ENCODE data around the gene RBCK1.

Gene RBCK1

DNA sequence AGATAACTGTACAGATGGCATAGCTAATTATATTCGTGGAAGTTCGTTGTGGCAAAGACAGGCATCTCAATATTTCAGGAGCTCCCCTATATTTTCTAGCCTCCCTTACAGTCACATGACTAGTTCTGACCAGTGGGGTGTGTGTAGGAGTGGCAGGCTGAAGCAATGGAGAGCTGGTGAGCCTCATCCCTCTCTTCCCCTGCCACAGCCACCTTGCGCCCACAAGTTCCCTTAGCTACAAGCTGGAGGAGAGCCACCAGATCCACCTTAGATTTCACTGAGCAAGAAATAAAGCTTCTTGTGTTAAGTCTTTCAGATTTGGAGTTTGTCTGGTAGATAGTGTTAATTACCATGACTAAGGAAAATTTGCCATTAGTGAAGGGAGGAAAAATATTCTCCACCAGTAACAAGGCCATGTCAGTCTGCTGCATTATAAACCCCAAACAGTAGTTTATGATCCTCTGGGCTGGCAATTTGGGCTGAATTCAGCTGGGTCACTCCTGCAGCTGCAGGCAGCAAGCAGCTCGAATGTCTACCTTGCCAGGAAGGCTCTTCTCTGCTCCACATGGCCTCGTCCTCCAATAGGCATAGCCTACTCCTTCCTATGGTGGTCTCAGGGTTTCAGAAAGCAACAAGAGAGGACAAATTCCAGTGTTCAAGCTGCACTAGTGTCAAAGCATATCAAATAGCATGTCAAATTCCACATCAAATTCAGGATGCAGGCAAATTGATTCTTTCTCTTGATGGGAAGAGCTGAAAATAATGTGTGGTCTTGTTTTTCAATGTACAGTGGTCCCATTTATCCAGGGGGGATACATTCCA lies 7.4 kb upstream of the RBCK1 start:
- no peak for DNase-seq

DNA sequence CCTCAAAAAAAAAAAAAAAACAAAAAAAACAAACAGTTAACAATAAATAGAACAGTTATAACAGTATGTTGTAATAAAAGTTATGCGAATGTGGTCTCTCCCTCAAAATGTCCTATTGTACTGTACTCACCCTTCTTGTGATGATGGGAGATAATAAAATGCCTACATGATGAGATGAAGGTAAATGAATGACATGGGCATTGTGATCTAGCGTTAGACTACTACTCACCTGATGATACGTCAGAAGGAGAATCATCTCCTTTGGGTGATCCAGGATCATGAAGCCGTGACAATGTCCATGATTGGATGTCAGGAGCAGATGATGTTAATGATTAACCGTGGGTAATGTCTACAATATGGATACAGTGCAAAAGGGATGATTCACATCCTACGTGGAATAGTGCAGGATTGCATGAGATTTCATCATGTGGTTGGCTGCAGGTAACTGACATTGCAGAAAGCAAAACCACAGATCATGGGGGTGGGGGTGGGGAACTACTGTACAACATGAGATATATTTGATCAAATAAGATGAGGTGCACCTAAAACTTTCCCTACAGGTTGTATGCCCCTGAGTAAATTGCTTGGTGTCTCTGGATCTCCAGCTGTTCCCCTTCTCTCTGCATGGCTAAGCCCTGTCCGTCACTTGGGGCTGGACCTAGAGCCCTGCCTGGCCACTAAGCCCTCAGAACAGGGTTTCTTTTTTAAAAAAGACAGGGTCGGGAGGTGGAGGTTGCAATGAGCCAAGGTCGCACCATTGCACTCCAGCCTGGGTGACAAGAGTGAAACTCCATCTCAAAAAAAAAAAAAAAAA lies 6.2 kb upstream of the RBCK1 start:
- no peak for DNase-seq

DNA sequence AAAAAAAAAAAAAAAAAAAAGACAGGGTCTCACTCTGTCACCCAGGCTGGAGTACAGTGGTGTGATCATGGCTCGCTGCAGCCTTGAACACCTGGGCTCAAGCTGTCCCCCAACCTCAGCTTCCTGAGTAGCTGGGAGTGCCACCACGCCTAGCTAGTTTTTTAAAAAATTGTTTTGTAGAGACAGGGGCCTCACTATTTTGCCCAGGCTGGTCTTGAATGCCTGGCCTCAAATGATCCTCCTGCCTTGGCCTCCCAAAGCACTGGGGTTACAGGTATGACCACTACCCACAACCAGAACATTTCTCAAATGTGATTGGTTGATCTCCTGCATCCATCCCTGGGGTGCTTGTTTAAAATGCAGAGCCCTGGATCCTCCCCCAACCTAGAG lies 5.6 kb upstream of the RBCK1 start:
- DNase-seq: no peak

DNA sequence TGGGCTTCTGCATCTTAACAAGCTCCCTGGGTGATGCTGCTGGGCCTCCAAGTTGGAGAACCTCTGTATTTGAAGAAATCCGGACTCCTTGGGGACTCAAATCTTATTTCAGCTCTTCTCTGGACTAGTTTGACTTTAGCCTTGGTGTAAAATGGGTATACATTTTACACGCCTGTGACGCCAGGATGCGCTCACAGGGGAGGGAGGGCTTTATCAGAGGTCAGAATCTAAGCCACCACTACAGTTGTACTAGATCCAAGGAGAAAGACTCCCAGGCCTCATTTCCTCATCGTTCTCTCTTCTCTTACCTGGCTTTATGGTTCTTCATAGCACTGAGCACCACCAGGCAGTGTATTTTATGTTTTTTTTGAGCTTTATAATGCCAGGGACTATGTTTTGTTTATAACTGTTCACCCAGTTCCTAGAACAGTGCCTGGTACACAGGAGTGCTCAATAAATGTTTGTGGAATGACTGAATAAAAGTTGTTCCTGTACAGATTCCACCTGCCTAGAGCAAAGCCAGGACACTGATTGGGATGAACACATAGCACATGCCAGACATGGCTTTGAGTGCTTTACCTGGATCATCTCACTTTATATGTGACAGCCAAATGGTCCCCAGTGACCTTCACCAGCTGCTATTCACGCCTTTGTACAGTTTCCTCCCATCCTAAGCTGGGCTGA lies 5.1 kb upstream of the RBCK1 start:
- DNase-seq: no peak

GRCh38 chr20:403582-403957 lies 4.5 kb upstream of the RBCK1 start:
- DNase-seq: no peak

GRCh38 chr20:404088-404487 lies 4.0 kb upstream of the RBCK1 start:
- no peak for DNase-seq

- DNase-seq: no peak
Observed at GRCh38 chr20:406200-407132, 1.6 kb upstream of the RBCK1 start.

GRCh38 chr20:407133-407952 lies 756 bp upstream of the RBCK1 start:
- DNase-seq: peak; percentile 57

DNA sequence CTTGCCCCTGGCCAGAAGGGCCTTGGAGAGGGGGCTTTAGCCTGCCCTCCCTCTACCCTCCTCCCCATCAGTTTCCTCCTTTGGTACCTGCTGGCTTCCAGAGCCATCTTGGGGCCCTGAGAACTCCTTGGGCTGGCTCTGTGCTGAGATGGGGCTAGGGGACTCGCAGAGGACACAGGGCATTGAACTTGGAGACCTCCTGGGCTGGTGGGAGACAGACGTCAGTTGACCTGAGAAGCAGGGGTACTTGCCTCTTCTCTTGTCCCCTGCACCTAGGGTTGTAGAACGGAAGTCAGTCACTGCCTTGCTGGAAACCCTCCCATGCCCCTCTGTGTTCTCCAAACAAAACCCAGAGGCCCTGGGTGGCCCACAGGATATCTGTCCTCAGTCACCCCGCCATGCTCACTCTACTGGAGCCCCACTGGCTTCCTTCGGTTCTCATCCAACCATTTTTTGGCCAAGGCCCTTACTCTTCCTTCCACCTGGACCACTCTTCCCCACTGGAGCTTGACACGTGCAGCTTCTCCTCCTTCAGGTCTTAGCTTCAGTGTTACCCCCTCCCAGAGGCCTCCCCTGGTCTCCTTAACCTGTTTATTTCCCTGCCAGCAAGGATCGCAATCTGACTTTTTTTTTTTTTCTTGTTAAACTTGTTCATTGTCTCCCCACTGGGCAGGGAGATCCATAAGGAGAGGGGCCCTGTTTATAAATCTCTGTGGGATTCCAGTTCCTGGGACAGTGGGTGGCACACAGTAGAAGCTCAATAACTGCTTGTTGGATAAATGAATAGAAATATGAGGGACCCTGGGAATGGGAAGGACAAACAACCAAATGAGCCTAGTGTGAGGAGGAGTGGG lies 971 bp downstream of the RBCK1 start:
- peak; percentile 14 for DNase-seq

- DNase-seq: no peak
Observed at GRCh38 chr20:409697-410559, 1.8 kb downstream of the RBCK1 start.

DNA sequence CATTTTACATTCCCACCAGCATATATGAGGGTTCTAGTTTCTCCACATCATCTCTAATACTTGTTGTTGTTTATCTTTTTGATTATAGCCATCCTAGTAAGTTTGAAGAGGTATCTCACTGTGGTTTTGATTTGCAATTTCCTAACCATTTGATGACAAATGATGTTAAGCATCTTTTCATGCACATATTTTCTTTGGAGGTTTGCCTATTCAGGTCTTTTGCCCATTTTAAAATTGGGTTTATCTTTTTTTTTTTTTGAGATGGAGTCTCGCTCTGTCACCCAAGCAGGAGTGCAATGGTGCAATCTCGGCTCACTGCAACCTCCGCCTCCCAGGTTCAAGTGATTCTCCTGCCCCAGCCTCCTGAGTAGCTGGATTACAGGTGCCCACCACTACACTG lies 4.0 kb downstream of the RBCK1 start:
- no peak for DNase-seq

GRCh38 chr20:414161-414560 lies 6.1 kb downstream of the RBCK1 start:
- no peak for DNase-seq

DNA sequence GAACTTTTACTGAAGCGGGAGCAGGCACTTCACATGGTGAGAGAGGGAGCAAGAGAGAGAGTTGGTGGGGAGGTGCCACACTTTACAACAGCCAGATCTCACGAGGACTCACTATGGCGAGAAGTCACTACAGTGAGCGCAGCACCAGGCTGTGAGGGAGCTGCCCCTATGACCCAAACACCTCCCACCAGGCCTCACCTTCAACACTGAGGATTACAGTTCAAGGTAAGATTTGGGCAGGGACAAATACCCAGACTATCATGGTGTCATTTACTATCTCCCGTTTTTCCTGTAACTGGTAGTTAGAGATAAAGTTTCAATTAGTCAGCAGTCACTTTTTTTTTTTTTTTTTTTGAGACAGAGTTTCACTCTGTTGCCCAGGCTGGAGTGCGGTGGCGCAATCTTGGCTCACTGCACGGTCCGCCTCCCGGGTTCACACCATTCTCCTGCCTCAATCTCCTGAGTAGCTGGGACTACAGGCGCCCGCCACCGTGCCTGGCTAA lies 7.8 kb downstream of the RBCK1 start:
- no peak for DNase-seq

DNA sequence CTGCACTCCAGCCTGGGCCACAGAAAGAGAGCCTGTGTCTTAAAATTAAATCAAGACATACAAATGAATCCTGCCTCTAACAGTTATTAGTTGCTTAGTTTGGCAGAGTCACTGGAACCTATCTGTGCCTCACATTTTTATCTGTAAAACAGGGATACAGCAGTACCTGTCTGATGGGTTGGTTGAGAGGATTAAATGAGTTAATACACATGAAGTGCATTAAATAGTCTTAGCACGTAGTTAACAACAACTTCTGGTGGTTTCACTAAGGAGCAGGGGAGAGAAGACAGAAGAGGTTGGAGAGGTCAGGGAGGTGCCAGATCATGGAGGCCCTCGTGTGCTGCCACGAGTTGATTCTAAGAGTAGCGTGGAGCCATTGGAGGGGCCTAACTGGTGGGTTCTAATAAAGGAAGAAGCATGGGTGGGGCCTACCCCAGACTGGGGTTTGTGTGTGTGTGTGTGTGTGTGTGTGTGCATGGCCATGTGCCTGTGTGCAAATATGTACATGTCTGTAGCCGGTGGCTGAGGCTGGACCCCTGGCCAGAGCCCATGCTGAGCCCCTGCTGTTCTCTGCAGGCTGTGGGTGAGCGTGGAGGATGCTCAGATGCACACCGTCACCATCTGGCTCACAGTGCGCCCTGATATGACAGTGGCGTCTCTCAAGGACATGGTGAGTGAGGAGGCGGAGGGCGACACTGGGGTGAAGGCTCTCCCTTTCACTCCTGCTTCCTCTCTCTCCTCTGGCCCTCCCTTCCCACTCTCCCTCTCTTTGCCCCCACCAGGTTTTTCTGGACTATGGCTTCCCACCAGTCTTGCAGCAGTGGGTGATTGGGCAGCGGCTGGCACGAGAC lies 9.1 kb downstream of the RBCK1 start:
- DNase-seq: no peak

GRCh38 chr20:417801-418342 lies 9.8 kb downstream of the RBCK1 start:
- no peak for DNase-seq

GRCh38 chr20:418858-419365 lies 10.8 kb downstream of the RBCK1 start:
- no peak for DNase-seq

GRCh38 chr20:419556-420165 lies 11.6 kb downstream of the RBCK1 start:
- no peak for DNase-seq

All from stimulated activated CD4-positive, alpha-beta T cell treated with anti-CD3 and anti-CD28 coated beads, Interleukin-12 subunit alpha, Interleukin-12 subunit beta, amount 100 ng/mL, for 4 hours (primary cell).